GM12874 (cell line): Measurements from ENCODE around the gene PLET1.

Source experiments
- CTCF ChIP-seq: IDR thresholded peaks from 2 replicates; pipeline ENCODE4 v1.5.1; 2011; ENCODE audit warnings: low read depth, mild to moderate bottlenecking, control low read depth, low read length, moderate library complexity; ENCODE audit not compliant: insufficient read depth

Gene PLET1

GRCh38 chr11:112227471-112227870, 33.2 kb downstream of the PLET1 start:
- no peak for TF ChIP-seq CTCF

GRCh38 chr11:112226831-112227401, 33.7 kb downstream of the PLET1 start:
- TF ChIP-seq CTCF, result no peak

GRCh38 chr11:112226062-112226830, 34.4 kb downstream of the PLET1 start, which contains the start of gene PTS:
Gene PTS (plus strand): TSS chr11:112226428. CDS start chr11:112226444, 16 bp downstream.
- no peak for TF ChIP-seq CTCF

- no peak for TF ChIP-seq CTCF
Observed at GRCh38 chr11:112225753-112226061, 35.0 kb downstream of the PLET1 start.

- no peak for TF ChIP-seq CTCF
Observed at GRCh38 chr11:112223754-112224532, 36.7 kb downstream of the PLET1 start.

- no peak for TF ChIP-seq CTCF
Observed at GRCh38 chr11:112223121-112223520, 37.5 kb downstream of the PLET1 start.

GRCh38 chr11:112222303-112222702, 38.4 kb downstream of the PLET1 start:
- no peak for TF ChIP-seq CTCF
